Left hindlimb (tissue), 1 donor: ENCODE results near the gene TSPAN6.
A peak's percentile ranks its signal among the peaks of the same experiment; 100 is the strongest.

Source experiments
- DNase-seq: peaks from one replicate; pipeline ENCODE4 v3.0.0-alpha.2; 2018

TSPAN6 gene, protein sequence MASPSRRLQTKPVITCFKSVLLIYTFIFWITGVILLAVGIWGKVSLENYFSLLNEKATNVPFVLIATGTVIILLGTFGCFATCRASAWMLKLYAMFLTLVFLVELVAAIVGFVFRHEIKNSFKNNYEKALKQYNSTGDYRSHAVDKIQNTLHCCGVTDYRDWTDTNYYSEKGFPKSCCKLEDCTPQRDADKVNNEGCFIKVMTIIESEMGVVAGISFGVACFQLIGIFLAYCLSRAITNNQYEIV

DNA sequence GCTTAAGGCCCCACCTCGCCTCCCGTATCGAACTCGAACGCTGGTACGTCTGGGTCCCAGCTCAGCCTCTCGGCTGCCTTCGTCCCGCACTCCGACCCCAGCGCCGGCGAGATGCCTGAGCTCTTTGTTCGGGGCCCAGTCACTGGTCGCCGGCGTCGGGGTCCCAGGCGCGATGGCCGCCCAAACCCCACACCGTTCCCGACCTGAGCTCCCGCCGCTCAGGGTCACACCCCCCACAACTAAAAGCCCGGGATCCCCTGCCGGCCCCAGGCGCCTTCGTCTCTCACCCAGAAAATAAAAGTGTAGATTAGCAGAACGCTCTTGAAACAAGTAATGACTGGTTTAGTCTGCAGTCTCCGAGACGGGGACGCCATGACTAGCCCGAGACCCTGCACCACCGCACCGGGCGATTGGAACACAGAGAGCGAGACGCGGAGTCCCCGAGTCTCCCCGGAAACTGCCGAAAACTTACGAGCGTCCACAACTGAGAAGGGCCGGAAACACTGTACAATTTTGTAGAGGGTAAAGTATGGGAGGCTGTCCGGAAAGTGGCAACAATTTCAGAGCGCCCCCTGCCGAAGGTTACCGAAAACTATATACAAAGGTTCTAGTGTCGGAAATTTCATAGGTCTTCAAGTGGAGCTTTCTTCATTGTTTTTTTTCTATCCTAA lies at the start of gene TSPAN6:
Gene TSPAN6, minus strand, starts transcription at position 486 of the 671 bp plus-strand sequence. Its CDS starts 112 bp downstream, at position 374.
- DNase-seq, result peak; percentile 89

DNA sequence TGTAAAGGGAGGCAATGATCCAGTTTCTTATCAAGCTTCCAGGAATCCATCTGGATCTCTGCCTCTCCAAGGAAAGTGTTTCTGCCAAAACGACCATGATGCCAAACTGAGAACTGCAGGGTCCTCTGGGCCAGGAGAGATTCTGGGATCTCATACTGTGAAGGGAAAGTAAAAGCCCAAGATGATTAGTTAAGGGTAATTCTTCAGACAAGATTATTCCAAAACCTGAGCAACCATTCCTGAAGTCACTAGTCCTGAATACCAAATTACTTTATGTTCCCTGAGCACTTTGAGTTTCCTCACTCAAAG lies 49.3 kb upstream of the TSPAN6 start:
- no peak for DNase-seq

DNA sequence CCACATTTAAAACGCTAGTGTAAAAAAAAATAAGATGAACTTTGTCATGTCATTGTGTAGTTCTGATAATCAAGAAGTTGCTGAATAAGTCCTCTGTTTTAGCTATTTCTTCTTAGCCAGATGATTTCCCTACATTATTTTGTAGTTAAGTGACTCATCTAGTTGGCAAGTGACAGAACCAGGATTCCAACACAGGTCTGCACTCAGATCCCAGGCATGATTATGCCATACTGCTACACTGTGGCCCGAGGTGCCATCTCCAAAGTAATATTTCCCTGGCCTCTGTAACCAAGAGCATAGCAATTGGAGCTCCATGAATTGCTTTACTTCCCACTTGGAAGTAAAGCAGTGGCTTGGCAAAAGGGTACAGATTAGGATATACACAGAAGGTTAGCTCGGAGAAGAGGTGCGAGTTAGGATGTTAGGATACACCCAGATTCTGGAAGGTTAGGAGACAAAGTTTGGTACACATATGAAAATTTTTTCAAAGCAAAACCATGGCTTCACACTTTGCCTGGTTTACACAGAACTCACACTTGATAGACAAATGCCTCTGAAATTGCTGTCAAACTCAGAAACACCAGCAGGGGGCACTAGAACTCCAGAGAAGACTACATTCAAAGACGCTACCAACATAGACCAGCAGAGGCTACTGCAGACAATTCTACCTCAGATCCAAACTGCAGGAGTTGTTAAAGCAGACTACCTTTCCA lies 48.8 kb upstream of the TSPAN6 start:
- DNase-seq, result peak; percentile 57

DNA sequence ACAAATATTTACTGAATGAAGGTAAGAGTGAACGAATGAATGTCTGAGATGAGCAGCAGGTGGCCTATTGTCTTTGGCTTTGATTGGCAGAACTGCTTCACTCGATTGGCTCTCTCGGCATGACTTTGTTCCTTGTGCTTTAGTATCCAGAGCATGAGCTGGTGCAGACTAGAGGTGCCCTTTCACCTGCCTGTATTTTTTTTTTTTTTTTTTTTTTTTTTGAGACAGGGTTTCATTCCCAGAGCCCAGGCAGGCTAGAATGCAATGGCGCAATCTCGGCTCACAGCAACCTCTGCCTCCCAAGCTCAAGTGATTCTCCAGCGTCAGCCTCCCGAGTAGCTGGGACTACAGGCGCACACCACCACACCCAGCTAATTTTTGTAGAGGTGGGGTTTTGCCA lies 46.3 kb upstream of the TSPAN6 start:
- no peak for DNase-seq

DNA sequence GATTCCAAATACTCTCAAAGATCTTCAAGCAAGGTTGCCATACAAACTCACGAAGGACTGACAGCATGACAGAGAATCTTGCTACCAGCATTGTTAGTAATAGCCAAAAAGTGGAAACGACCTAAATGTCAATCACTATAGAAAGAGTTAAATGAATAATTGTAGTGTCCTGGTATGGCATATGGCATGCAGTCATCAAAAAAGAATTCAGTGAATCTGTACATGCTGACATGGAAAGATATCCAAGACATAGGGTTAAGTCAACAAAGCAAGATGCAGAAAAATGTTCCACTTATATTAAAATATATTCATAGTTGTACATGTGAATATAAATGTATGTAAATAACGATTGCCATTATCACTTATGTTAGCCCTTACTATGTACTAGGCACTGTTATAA lies 45.0 kb upstream of the TSPAN6 start:
- DNase-seq, result no peak

GRCh38 chrX:100680756-100681155 lies 44.1 kb upstream of the TSPAN6 start:
- no peak for DNase-seq

GRCh38 chrX:100677611-100678181 lies 41.1 kb upstream of the TSPAN6 start:
- DNase-seq, result no peak

DNA sequence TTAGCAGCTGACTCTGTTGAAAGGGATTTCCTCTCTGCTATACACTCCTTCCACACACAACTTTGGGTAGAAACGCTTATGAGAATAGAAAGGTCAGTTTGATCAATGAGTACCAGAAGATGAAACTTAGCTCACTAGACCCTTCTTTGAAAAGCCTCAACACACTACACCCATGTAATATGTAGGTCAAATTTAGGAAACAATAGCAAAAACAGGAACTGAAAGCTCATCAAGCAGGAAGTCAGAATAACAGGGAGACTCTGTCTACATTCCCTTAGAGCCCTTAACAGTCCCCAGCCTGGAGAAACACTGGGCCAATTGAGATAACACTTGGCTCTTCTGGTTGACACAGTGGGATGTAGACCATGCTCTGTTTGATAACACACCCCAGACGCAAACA lies 38.1 kb upstream of the TSPAN6 start:
- no peak for DNase-seq

DNA sequence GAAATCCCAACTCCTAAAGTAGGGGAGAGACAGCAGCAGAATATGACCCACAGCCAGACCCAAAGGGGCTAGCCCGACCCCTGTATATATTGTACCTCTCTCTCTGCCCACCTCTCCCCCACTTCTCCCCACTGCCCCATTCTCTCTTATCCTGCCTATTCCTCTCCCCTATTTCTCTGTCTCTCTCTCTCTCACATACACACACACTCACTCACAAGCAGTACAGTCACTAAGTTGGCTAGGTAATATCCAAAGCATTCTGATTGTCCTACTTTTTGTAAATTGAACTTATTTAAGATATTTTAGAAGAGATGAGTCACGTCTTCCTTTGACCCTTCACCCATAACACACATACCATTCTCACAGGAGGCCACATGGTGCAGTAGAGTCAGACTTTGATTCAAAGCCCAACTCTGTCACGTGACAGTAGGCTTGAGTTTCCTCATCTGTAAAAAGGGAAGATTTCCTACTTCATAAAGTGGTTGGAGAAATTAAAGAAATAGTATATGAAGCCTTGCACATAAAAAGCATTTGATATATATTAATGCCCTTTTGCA lies 36.9 kb upstream of the TSPAN6 start:
- no peak for DNase-seq

DNA sequence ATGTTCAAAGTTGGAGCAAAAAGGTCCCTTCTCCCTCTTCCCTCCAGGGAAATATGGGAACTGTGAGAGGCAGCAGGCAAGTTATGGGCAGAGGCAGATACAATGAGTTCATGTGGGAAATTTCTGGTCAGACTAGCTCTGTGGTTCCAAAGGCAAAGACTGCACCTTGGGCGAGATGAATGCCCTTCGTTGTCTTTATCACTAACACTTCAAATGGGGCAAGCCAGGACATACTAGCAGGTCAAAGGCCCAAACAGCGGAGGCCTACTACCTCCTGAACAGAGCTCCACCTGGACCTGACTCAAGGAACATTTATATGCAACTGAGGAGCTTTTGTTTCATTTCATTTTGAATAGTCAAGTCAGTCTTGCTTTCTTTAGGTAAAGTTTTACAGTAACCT lies 36.4 kb upstream of the TSPAN6 start:
- DNase-seq, result no peak

DNA sequence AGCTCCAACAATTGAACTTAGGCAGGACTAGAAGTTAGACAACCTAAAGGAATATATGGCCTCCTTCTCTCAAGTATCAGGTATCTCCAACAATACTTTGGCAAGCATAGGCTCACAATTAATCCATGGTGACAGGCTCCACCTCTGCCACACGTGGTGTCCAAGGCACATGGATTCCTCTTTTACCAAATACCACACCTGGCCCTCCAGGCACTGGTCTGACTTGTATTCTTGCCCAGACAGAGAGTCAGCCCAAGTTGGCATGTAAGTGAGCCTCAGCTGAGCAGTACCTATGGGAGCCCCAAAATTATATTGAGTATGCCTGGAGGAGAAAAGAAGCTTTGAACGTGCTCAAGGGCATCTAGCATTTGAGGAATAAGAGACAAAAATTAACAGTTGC lies 27.0 kb upstream of the TSPAN6 start:
- DNase-seq, result no peak

- DNase-seq, result no peak
Measured at GRCh38 chrX:100662796-100663195, 26.2 kb upstream of the TSPAN6 start.

DNA sequence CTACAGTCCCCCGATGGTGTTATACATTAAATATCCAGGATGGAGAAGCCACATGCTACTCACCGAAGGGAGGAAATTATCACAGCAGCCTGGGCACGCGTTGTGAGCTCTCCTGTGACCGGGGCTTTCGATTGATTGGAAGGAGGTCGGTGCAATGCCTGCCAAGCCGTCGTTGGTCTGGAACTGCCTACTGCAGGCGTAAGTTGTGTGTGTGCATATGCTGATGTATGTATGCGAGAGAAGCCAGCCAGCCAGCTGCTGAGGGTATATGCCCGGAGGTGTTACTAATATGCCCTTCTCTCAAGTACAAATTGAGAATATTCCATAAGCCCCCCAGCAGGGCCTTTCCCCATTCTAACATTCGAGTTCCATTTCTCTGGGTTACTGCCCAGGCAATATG lies 25.6 kb upstream of the TSPAN6 start:
- no peak for DNase-seq

GRCh38 chrX:100659431-100660137 lies 23.0 kb upstream of the TSPAN6 start:
- DNase-seq, result no peak

- DNase-seq, result no peak
Measured at GRCh38 chrX:100658941-100659381, 22.4 kb upstream of the TSPAN6 start.

- no peak for DNase-seq
Measured at GRCh38 chrX:100654261-100654660, 17.7 kb upstream of the TSPAN6 start.

DNA sequence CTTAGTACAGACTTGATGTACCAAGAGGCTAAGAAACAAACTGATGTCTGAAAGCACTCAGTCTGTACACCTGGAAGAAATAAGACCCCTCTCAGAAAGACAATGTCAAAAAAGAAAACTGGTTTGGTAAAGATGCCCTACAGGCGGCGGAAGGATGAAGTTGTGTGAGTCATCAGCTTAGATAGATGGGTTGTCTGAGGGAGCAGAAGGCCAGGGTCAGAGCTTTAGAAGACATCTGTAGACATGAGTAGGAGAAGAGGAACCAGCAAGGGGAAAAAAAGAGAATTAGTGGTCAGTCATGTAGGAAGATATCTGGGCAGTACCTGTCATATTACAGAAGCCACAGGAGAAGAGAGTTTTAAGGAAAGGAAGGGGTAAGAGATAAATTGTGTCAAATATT lies 15.7 kb upstream of the TSPAN6 start:
- DNase-seq, result no peak

- no peak for DNase-seq
Measured at GRCh38 chrX:100650841-100651240, 14.2 kb upstream of the TSPAN6 start.

GRCh38 chrX:100649550-100650356 lies 13.1 kb upstream of the TSPAN6 start:
- peak; percentile 76 for DNase-seq

DNA sequence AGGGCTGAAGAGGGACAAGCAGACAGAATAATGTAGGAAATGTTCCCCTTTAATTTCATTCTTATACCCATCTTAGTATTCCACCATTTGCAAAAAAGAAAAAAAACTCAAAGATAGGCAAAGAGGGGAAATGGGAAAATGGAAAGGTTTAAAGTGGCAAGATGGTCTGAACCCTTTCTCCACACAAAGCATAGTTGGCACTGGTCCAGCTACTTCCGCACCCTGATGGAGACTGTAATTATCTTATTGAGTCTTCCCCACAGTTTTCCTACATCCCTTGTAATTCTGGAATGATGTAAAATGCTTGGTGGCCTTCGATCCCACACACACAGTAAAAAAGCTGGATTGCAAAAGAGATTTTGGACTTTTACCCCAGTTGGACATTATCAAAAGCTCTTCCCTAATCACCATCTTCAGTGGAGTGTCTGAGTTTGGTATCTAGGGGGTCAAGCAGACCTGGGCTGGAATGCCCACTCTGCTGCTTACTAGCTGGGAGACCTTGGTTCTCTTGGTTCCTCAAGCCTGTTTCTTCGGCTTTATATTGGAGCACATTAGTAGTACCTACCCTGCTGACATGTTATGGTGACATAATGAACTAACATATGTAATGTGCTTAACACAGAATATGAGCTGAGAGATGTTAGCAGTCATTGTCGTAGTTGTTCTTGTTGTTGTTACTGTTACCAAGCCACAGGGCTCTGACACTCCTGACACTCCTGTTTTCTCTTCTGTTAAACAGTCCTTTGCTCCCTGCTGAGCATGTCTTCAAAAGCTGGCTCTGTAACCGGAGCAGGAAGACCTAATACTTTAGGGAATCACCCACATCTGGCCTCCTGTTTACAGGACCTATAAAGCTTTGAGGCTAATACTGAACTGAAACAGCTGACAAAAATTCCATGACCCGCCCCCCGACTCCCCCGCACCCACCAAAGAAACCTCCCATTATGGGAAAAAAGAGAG lies 12.1 kb upstream of the TSPAN6 start:
- DNase-seq, result peak; percentile 62

DNA sequence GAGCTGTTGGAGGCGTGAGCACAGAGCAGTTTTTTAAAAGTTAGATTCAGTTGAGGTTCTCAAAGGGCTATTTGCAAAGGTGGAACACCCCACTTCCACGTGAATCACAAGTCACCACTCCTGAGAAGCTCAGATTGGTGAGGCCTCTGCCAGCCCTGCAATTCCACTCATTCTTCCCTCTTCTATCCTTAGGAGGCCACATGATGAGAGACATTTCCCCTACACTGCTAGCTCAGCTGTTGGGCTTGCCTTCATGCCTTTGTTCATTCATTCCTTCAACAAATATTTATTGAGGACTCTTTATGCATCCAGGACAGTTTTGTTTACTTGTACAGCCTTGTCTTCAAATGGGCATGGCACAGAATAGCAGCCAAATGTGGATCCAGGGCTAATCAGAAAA lies 11.1 kb upstream of the TSPAN6 start:
- no peak for DNase-seq
